Astrocyte of the cerebellum (primary cell): ENCODE data around the gene CHST15.

Experiments
- DNase-seq: peaks from one replicate; pipeline ENCODE4 v3.0.0-alpha.2; 2011; ENCODE audit warnings: low read depth
- H3K4me3 ChIP-seq: 2 replicates; pipeline ENCODE4 v1.5.1; 2011; ENCODE audit warnings: mild to moderate bottlenecking, low read depth, low read length, moderate library complexity
- in situ Hi-C: cut with HindIII; loops from 2 replicates; pipeline ENCODE4 v1.10.0; 2017; ENCODE audit warnings: low sequenced_read_pairs
- TF ChIP-seq, protein P1 (sequence below): IDR thresholded peaks from 2 replicates; pipeline ENCODE4 v1.5.1; 2012; ENCODE audit warnings: low read length, low read depth, moderate library complexity, mild to moderate bottlenecking; ENCODE audit errors: missing control alignments

The CHST15 gene

DNA sequence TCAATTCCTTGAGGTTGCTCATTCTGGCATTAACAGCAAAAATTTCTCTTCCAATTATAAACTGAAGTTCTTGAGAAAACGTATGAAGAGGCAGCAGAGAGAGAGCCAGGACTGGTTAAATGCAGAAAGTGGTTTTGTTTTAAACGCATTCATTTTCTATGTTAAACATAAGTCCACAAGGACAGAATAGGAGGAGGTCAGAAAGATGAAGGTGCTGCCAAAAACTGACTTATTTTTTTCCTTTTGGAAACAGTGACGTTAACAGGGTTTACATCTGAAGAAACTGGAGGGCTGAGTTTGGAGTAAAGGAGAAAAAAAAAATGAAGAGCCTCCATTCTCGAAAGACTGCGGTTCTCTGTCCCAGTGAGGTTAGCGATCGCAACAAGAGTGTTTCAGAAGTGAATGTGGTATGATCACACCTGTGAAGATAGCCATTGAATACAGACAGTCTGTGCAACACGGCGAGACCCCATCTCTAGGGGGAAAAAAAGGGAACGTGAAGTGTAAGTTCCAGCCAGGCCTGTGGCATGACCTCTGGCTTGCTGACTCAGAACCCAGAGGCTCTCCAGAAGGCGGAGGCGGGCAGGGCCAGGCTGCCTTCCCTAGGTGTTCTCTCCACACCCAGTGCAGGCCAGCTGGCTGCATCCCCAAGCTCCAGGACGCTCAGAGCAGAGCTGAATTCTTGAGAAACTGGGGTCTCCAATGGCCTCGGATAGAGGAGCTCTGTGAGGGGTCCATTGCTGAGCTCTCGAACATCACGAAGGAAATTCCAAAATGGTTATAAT is 84.0 kb downstream of the CHST15 start:
- TF ChIP-seq, protein P1, sequence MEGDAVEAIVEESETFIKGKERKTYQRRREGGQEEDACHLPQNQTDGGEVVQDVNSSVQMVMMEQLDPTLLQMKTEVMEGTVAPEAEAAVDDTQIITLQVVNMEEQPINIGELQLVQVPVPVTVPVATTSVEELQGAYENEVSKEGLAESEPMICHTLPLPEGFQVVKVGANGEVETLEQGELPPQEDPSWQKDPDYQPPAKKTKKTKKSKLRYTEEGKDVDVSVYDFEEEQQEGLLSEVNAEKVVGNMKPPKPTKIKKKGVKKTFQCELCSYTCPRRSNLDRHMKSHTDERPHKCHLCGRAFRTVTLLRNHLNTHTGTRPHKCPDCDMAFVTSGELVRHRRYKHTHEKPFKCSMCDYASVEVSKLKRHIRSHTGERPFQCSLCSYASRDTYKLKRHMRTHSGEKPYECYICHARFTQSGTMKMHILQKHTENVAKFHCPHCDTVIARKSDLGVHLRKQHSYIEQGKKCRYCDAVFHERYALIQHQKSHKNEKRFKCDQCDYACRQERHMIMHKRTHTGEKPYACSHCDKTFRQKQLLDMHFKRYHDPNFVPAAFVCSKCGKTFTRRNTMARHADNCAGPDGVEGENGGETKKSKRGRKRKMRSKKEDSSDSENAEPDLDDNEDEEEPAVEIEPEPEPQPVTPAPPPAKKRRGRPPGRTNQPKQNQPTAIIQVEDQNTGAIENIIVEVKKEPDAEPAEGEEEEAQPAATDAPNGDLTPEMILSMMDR, result no peak
- in situ Hi-C loops, result no loop called here
- DNase-seq, result no peak
- no peak overlapping the region for H3K4me3 ChIP-seq

DNA sequence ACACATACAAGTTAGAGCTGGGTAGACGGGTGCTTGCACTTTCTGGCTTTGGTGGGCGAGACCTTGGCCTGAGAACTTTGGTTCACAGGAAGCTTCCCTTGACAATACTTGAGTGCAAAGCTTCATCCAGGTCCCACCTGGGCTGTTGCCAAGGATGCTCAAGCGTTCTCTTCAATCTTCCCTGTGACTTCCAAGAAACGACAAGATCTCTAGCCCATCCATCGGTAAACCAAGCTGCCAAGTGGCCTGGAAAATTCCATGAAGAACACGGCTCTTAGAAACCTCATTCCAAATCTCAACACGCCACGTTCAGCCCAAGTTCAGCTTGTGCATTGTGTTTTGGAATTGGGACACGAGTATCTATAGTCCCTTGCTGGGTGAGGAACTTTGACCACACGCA is 84.7 kb downstream of the CHST15 start:
- in situ Hi-C loops, result no loop called here
- TF ChIP-seq, protein P1, result no peak
- DNase-seq, result no peak
- no peak overlapping the region for H3K4me3 ChIP-seq

DNA sequence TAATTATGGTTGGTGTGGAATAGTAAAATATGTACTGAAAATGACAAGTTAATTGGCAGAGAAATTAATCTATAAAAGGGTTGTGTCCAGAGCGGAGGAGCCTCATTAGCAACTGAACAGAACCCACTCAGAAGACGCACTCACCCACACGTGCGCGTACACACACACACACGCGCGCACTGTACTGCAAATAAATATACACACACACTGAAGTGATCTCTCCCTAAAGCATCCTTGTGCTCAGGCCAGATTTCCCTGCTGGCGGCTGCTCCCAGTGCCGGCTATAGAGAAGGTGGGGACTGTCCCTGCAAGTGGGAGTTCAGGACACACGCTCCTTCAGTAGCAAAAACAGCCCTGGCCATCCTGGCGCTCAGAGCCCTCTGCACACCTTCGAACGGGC is 85.2 kb downstream of the CHST15 start:
- DNase-seq, result no peak
- in situ Hi-C loops, result no loop called here
- TF ChIP-seq, protein P1, result no peak
- no peak overlapping the region for H3K4me3 ChIP-seq

DNA sequence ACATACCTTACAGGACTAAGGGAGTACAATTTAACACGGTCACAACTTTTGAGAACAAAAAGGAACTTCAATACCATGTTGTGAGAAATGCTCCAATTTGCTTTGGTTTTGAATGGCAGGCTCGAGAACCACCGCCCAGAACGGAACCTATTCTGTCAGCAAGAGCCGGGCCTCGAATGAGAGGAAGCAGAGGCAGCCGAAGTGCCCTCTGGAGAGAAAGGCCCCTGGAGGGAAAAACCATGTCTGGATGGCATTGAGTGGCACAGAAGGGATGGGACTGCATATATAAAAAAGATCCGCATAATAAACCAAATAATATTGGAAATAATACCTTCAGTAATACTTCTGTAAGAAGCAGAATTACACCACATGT is 85.6 kb downstream of the CHST15 start:
- DNase-seq, result no peak
- no peak overlapping the region for H3K4me3 ChIP-seq
- in situ Hi-C loops, result no loop called here
- TF ChIP-seq, protein P1, result no peak

DNA sequence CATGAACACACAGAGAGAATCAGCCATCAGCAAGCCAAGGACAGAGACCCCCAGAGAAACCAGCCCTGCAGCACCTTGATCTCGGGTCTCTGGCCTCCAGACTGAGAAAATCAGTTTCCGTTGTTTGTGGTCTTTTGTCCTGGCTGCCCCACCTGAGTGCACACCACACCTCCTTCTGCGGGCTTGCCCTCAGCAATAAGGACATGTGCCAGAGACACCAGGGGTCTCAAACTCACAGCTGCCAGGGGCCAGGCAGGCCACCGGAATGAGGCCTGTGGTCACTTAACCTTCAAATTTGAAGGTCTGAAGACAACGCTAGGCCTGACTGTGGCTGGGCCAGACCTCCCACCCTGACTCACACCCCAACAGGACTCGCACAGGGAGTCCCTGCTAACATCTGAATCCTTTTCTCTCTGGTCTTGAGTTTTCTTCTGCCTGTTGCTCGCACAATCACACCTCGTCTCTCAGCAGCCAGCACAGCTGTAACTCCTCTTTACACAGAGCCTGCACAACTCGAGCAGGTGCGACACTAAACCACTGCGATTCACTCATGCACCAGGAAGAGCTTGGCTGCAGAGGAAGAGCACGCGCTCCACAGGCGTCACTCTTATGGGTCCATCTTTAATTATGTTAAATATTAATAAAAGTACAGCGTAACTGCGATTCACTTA is 86.2 kb downstream of the CHST15 start:
- H3K4me3 ChIP-seq, result no peak overlapping the region
- no peak for DNase-seq
- TF ChIP-seq, protein P1, result no peak
- in situ Hi-C loops, result no loop called here

DNA sequence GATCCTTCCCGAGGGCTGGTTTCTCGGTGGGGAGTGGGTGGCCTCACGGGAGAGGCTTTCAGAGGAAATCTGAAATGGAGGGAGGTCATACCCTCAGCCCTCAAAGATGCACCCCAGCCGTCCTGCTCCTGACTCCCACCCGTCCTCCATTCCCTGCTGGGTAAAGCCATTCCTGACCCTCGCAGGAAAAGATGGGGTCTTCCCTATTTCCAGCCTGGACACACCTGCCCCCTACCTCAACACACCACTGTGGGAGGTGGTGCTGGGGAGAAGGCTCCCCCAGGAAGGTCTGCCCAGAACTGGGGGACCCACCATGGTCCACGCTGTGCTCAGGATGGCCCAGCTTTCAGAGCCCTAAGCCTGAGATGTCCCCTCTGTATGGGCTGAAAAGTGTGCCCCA is 86.9 kb downstream of the CHST15 start:
- TF ChIP-seq, protein P1, result no peak
- H3K4me3 ChIP-seq, result no peak overlapping the region
- DNase-seq, result no peak
- in situ Hi-C loops, result no loop called here
